HepG2 (cell line): ENCODE measurements around the gene PCCB. TPM values are rescaled to one million over a fixed set of nuclear protein-coding genes. Genes with fewer than 3 reads are reported as not detected.

Experiments used
- CREB3 ChIP-seq: sonication (generic); formaldehyde crosslinking; IDR thresholded peaks from 2 replicates; pipeline ENCODE4 v1.5.0; 2020; ENCODE audit warnings: missing genetic modification reagents
- GATAD2A ChIP-seq: IDR thresholded peaks from 2 replicates; pipeline ENCODE4 v1.6.1; 2016
- HOXA9 ChIP-seq: sonication (generic); formaldehyde crosslinking; IDR thresholded peaks from 2 replicates; pipeline ENCODE4 v1.8.1; 2022; ENCODE audit warnings: missing genetic modification reagents, mild to moderate bottlenecking, moderate library complexity, borderline replicate concordance
- ISL2 ChIP-seq: sonication (generic); formaldehyde crosslinking; IDR thresholded peaks from 2 replicates; pipeline ENCODE4 v1.5.0; 2020; ENCODE audit warnings: missing genetic modification reagents
- MAZ ChIP-seq, 2 experiments: sonication (generic) in 1 of 2; formaldehyde crosslinking in 1 of 2; IDR thresholded peaks; 2 replicates each; pipeline versions ENCODE4 v1.5.0 to v1.6.1; 2012 to 2020; ENCODE audit warnings: low read depth in 2 of 2, mild to moderate bottlenecking in 2 of 2, borderline replicate concordance in 1 of 2, improper control_type of control experiment in 1 of 2, low read length in 1 of 2, missing genetic modification reagents in 1 of 2, moderate library complexity in 1 of 2
- MYNN ChIP-seq: sonication (generic); formaldehyde crosslinking; IDR thresholded peaks from 2 replicates; pipeline ENCODE4 v1.4.0; 2020; ENCODE audit warnings: mild to moderate bottlenecking, low read depth, missing genetic modification reagents
- NCOA5 ChIP-seq: sonication (generic); formaldehyde crosslinking; IDR thresholded peaks from 2 replicates; pipeline ENCODE4 v1.4.0; 2020; ENCODE audit warnings: missing genetic modification reagents
- PCBP1 ChIP-seq: fragments of 200-400 bp; formaldehyde crosslinking; IDR thresholded peaks from 2 replicates; pipeline ENCODE4 v1.6.1; 2017; ENCODE audit warnings: mild to moderate bottlenecking, low read depth, low read length, borderline replicate concordance
- PHF21A ChIP-seq: sonication (generic); formaldehyde crosslinking; IDR thresholded peaks from 2 replicates; pipeline ENCODE4 v1.5.0; 2020; ENCODE audit warnings: mild to moderate bottlenecking, missing genetic modification reagents
- PITX1 ChIP-seq: sonication (generic); formaldehyde crosslinking; IDR thresholded peaks from 2 replicates; pipeline ENCODE4 v1.5.1; 2020; ENCODE audit warnings: mild to moderate bottlenecking, missing genetic modification reagents
- PLSCR1 ChIP-seq: sonication (generic); formaldehyde crosslinking; IDR thresholded peaks from 2 replicates; pipeline ENCODE4 v1.5.0; 2020; ENCODE audit warnings: missing genetic modification reagents, mild to moderate bottlenecking, borderline replicate concordance
- SKIL ChIP-seq: sonication (generic); formaldehyde crosslinking; IDR thresholded peaks from 2 replicates; pipeline ENCODE4 v1.8.0; 2022; ENCODE audit warnings: missing genetic modification reagents, mild to moderate bottlenecking, moderate library complexity, borderline replicate concordance
- SOX6 ChIP-seq, 2 experiments: fragments of 450-650 bp in 1 of 2; sonication (generic) in 1 of 2; formaldehyde crosslinking in 1 of 2; IDR thresholded peaks; 2 replicates each; pipeline versions ENCODE4 v1.4.0 to v1.6.1; 2017 to 2020; ENCODE audit warnings: antibody characterized with exemption in 1 of 2, mild to moderate bottlenecking in 1 of 2, missing genetic modification reagents in 1 of 2
- SRSF9 ChIP-seq: fragments of 200-400 bp; formaldehyde crosslinking; IDR thresholded peaks from 2 replicates; pipeline ENCODE4 v1.6.1; 2018; ENCODE audit warnings: borderline replicate concordance, mild to moderate bottlenecking, low read depth, low read length; ENCODE audit not compliant: insufficient read depth, poor library complexity, severe bottlenecking
- STAT5B ChIP-seq: sonication (generic); formaldehyde crosslinking; IDR thresholded peaks from 2 replicates; pipeline ENCODE4 v1.4.0; 2020; ENCODE audit warnings: missing genetic modification reagents
- TARDBP ChIP-seq: sonication (generic); formaldehyde crosslinking; IDR thresholded peaks from 2 replicates; pipeline ENCODE4 v1.8.0; 2022; ENCODE audit warnings: mild to moderate bottlenecking, missing genetic modification reagents
- TCF7L2 ChIP-seq: IDR thresholded peaks from 2 replicates; pipeline ENCODE4 v1.6.1; 2011; ENCODE audit warnings: mild to moderate bottlenecking, low read depth, low read length, moderate library complexity
- THYN1 ChIP-seq: sonication (generic); formaldehyde crosslinking; IDR thresholded peaks from 2 replicates; pipeline ENCODE4 v1.8.1; 2023; ENCODE audit warnings: low read depth, mild to moderate bottlenecking, moderate library complexity, missing genetic modification reagents, borderline replicate concordance
- WIZ ChIP-seq: sonication (generic); formaldehyde crosslinking; IDR thresholded peaks from 2 replicates; pipeline ENCODE4 v1.5.1; 2020; ENCODE audit warnings: mild to moderate bottlenecking, missing genetic modification reagents
- YEATS2 ChIP-seq: sonication (generic); formaldehyde crosslinking; IDR thresholded peaks from 2 replicates; pipeline ENCODE4 v1.4.0; 2020; ENCODE audit warnings: missing genetic modification reagents, borderline replicate concordance
- ZBTB38 ChIP-seq: sonication (generic); formaldehyde crosslinking; IDR thresholded peaks from 2 replicates; pipeline ENCODE4 v1.5.1; 2020; ENCODE audit warnings: mild to moderate bottlenecking, missing genetic modification reagents
- ZNF317 ChIP-seq: sonication (generic); formaldehyde crosslinking; IDR thresholded peaks from 2 replicates; pipeline ENCODE4 v1.5.0; 2020; ENCODE audit warnings: mild to moderate bottlenecking, missing genetic modification reagents
- ZNF570 ChIP-seq: sonication (generic); formaldehyde crosslinking; IDR thresholded peaks from 2 replicates; pipeline ENCODE4 v1.4.0; 2020; ENCODE audit warnings: mild to moderate bottlenecking, missing genetic modification reagents, borderline replicate concordance
- ZNF891 ChIP-seq: sonication (generic); formaldehyde crosslinking; IDR thresholded peaks from 2 replicates; pipeline ENCODE4 v1.5.0; 2020; ENCODE audit warnings: mild to moderate bottlenecking, missing genetic modification reagents
- ZZZ3 ChIP-seq: sonication (generic); formaldehyde crosslinking; IDR thresholded peaks from 2 replicates; pipeline ENCODE4 v1.4.0; 2020; ENCODE audit warnings: missing genetic modification reagents, mild to moderate bottlenecking, borderline replicate concordance
- polyA plus RNA-seq, 8 experiments: library from polyadenylated mRNA; depleted of rRNA in 3 of 8; stranded (reverse) in 7 of 8; unstranded in 1 of 8; fragments of >200 nt; fragmentation: Illumina TruSeq in 4 of 8; extraction: Trizol in 4 of 8; gene quantifications; 2 replicates each; pipeline versions ENCODE4 v1.2.1 to v1.2.3, GENCODE V29; 2011 to 2016; ENCODE audit warnings: low read depth in 4 of 8, missing spikeins in 1 of 8, mixed read lengths in 1 of 8; ENCODE audit not compliant: insufficient read depth in 1 of 8
- total RNA-seq, 5 experiments: library from RNA; depleted of rRNA; stranded (reverse); fragments of >200 nt; fragmentation: Illumina TruSeq; extraction: Trizol; gene quantifications; 2 replicates each; pipeline ENCODE4 v1.2.3, GENCODE V29; 2016; ENCODE audit warnings: low read depth in 1 of 5

PCCB gene
- total and polyA plus RNA-seq, 2 of the 13 experiments (the other 11 are each of a cell fraction or from before 2014, with no cell fraction given) = 84.1 to 88.7 TPM

- TF ChIP-seq SKIL (CRISPR knock-in tag) (0 out of 2 replicates have a peak, but pooled peaks have one; percentile 44), SOX6 (IDR thresholded peaks at IDR 0.05) (no peak), SOX6 (CRISPR knock-in tag; IDR thresholded peaks at IDR 0.05) (peak; percentile 72), PHF21A (CRISPR knock-in tag) (no peak; the same call in none of the 2 replicates), NCOA5 (no peak), ZNF317 (peak; percentile 76; the same call in 1 of the 2 replicates), MYNN (CRISPR knock-in tag) (no peak), ZNF891 (CRISPR knock-in tag) (no peak; the same call in none of the 2 replicates), ZNF570 (CRISPR knock-in tag) (no peak), ISL2 (CRISPR knock-in tag) (peak; percentile 80), MAZ (IDR thresholded peaks at IDR 0.05; ENCODE audit: borderline replicate concordance, low read depth, low read length) (peak; percentile 34), MAZ (CRISPR knock-in tag; IDR thresholded peaks at IDR 0.05; ENCODE audit: low read depth) (0 out of 2 replicates have a peak, but pooled peaks have one; percentile 50), YEATS2 (CRISPR knock-in tag) (peak; percentile 48; the same call in 1 of the 2 replicates), WIZ (CRISPR knock-in tag) (no peak), PITX1 (CRISPR knock-in tag) (peak; percentile 84), TCF7L2 (no peak), GATAD2A (CRISPR knock-in tag) (no peak), STAT5B (no peak), TARDBP (CRISPR knock-in tag) (peak; percentile 13; the same call in 1 of the 2 replicates), ZBTB38 (CRISPR knock-in tag) (peak; percentile 58; the same call in 1 of the 2 replicates), PCBP1 (no peak), PLSCR1 (CRISPR knock-in tag) (no peak), HOXA9 (CRISPR knock-in tag) (no peak), CREB3 (CRISPR knock-in tag) (0 out of 2 replicates have a peak, but pooled peaks have one; percentile 34), THYN1 (no peak; the same call in 1 of the 2 replicates), SRSF9 (no peak), ZZZ3 (CRISPR knock-in tag) (peak; percentile 63; the same call in 1 of the 2 replicates)
These were observed at the start of gene PCCB (continued) for GRCh38 chr3:136250059-136250902.
